NT2/D1 (cell line): ENCODE measurements around the gene TM2D1.

Experiments used
- SUZ12 ChIP-seq: IDR thresholded peaks from 2 replicates; pipeline ENCODE4 v1.6.1; 2011; ENCODE audit not compliant: insufficient read length, insufficient read depth; ENCODE audit errors: extremely low read depth
- YY1 ChIP-seq: IDR thresholded peaks from 2 replicates; pipeline ENCODE4 v1.6.1; 2011; ENCODE audit not compliant: insufficient read length, insufficient read depth
- ZNF274 ChIP-seq: IDR thresholded peaks from 2 replicates; pipeline ENCODE4 v1.6.1; 2011; ENCODE audit warnings: mild to moderate bottlenecking, low read depth, low read length

- no peak for TF ChIP-seq YY1
- TF ChIP-seq SUZ12, result no peak
- TF ChIP-seq ZNF274, result no peak
Measured at GRCh38 chr1:61727544-61727943, 2.6 kb upstream of the TM2D1 start.
